ENCODE measurements around the gene TAOK2.
"Not testable (repeated sequence)": the region's sequence is repeated elsewhere in the genome, so short reads cannot be mapped to it uniquely, and the experiment has no call there.

Gene TAOK2

GRCh38 chr16:29973384-29974246, at the start of gene TAOK2:
TAOK2 (plus strand) TSS chr16:29973868; CDS start chr16:29977773, 3,905 bp downstream.
- peak; percentile 99 for DNase-seq

DNA sequence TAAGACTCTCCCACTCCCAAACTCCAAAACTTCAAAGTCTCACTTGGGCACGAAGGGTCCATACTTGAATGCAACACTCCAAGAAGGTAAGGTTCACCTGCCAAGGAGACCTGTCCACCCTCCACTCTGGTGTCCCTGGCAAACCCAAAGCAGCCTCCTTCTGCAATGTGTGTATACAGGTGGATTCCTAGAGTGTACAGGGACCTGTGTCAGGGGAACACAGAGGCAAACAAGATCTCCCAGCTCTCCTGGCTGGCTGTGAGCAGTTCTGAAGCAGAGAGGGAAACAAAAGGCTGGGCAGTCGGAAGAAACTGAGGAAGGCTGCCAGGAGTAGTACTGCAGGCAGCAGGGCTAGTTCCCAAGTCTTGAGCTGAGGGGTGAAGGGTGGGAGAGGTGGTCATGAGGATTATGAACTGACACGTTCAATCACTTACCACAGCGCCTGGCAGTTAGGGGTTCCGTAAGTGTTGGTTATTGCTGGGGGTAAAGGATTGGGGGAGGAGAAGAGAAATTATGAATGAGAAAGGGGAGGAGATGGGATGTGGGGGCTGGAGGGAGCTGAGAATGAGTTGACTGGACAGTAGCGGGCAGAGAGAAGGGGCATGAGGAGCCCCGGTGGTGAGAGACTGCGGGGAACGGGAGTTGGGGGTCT, 48.4 kb upstream of the TAOK2 start:
- no peak for DNase-seq

DNA sequence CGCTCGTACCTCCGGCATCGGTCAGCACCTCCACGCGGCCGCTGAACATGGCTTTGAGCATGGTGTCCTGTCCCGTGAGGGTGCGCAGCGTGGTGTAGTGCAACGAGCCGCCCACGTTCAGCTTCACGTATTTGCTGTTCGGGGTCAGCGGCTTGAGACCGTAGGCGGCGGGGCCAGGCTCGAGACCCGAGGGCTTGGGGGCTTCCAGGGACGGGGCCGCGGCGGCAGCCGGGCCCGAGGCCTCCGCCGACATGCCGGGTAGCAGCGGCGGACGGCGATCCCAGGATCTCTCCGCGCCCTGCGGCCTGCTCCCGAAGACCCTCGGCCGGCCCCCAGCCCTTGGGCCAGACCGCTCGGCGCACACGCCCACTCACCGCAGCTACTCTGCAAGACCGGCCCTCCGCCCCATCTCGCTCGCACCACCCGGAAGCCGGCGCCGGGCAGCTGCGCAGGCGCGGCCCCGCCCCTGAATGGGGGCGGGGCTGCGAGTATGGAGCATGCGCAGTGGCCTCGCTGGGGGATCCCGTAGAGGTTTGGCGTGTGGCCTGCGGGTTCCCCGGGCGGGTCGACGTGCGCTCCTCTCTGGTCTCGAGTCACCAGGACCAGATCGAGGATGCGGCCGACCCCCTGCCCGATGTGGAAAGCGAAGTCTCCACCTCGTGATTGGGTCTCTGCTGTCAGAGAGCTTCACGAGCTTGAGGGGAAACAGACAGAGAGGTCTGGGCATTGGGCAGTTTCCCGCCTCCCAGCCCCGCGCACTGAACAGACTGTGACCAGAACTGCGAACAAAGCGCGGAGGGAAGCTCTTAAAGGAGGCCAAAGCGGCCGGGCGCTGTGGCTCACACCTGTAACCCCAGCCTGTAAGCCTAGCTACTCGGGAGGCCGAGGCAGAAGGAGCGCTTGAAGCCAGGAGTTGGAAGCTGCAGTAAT, 47.6 kb upstream of the TAOK2 start, which contains the start of gene KCTD13:
TSS of gene KCTD13 (minus strand) at position 446 of the 930 bp plus-strand sequence. CDS start at position 253, 193 bp downstream.
- DNase-seq = peak; percentile 61

DNA sequence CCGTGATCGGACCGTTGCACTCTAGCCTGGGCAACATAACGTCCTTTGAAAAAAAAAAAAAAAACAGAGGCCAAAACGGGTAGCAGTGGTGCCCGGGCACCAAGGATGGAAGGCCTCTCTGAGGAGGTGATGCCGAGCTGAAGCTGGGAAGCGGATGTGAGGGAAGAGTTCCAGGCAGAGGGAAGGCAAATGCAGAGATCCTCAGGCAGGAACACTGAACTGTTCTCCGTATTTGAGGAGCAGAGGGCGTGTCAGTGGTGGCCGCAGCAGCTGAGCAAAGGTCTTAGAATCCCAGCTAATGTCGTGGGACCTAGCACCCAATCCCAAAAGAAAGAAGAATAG, 47.0 kb upstream of the TAOK2 start:
- peak; percentile 14 for DNase-seq

DNA sequence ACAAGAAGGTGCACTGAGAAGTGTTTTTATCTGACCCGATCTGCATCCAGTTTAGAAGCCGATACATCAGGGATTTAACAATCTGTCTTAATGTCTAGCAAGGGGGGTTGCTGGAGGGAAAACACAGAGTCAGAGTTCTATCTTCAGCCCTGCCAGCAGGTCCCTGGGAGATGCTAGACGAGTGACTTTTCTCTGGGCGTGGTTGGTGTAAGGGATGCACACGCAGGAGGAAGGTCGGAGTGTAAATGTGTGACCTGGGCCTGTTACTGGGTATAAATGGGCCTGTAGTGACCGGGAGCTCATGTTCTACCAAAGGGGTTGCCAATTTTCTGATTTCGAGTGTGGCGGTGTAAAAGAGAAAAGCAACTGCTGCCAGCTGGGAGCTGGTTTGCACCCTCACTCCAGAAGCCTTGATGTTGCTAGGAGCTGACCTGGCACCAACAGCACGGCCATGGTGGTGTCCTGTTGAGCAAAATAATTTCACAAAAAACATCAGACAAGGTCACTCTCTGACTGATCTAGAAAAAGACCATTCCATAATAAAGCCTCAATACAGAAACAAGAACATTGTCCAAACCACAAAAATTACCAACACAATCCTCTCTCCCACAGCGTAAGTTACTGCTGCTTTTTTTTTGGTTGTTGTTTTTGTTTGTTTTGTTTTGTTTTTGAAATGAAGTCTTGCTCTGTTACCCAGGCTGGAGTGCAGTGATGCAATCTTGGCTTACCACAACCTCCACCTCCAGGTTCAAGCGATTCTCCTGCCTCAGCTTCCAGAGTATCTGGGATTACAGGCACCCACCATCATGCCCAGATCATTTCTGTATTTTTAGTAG, 46.4 kb upstream of the TAOK2 start:
- DNase-seq = no peak

GRCh38 chr16:29931750-29932149, 41.9 kb upstream of the TAOK2 start:
- not testable (repeated sequence) for DNase-seq

- no peak for DNase-seq
Observed at GRCh38 chr16:29940656-29941055, 33.0 kb upstream of the TAOK2 start.

- DNase-seq = peak; percentile 66
Observed at GRCh38 chr16:29943846-29944799, 29.5 kb upstream of the TAOK2 start.

- DNase-seq = no peak
Observed at GRCh38 chr16:29947897-29948296, 25.8 kb upstream of the TAOK2 start.

DNA sequence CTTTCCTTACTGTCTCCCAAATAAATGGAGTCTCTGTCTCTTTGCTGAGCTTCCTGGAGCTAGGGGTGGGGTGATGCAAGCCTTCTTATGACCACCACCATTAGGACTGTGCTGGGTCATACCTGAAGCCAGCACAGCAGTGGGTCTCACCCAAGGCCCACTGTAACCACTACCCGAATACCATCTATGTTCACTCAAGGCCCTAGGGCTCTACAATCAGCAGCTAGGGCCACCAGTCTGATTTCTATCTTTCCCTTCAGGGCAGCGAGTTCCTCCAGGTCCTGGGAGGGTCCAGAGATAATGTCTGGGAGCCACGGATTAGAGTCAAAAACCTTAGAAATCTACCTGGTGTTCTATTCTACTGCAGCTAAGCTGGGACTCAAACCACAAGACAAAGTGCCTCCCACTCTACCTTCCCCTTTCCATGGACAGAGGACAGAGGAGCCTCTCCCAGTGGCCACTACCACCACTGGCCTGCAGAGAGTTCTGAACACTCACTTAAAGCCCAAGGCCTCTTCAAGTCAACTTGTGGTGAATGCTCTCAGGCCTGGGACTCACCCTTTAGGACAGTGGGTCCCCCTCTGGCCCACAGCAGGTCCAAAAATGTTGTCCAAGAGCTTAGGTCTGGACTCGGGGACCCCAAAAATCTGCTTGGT, 22.7 kb upstream of the TAOK2 start:
- DNase-seq = no peak

- DNase-seq = no peak
Observed at GRCh38 chr16:29951625-29952365, 21.9 kb upstream of the TAOK2 start.

- DNase-seq = no peak
Observed at GRCh38 chr16:29958756-29959155, 14.9 kb upstream of the TAOK2 start.

DNA sequence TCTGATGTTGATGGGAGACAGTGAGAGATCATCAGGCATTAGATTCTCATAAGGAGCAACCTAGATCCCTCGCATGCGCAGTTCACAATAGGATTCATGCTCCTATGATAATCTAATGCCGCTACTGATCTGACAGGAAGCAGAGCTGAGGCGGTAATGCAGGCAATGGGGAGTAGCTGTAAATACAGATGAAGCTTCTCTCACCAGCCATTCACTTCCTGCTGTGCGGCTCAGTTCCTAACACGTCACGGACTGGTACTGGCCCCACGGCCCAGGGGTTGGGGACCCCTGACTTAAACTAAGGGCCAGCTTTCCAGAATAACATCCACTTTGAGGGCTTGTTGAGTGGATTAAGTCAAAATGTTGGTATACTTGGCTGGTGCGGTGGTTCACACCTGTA, 14.4 kb upstream of the TAOK2 start:
- DNase-seq = no peak

GRCh38 chr16:29959821-29960220, 13.8 kb upstream of the TAOK2 start:
- DNase-seq = not testable (repeated sequence)

- no peak for DNase-seq
Observed at GRCh38 chr16:29961127-29961478, 12.6 kb upstream of the TAOK2 start.

GRCh38 chr16:29961479-29962343, 12.0 kb upstream of the TAOK2 start, which contains the start of gene TMEM219:
TMEM219 (plus strand) TSS chr16:29962079; CDS start chr16:29963144, 1,065 bp downstream.
- DNase-seq = peak; percentile 68

DNA sequence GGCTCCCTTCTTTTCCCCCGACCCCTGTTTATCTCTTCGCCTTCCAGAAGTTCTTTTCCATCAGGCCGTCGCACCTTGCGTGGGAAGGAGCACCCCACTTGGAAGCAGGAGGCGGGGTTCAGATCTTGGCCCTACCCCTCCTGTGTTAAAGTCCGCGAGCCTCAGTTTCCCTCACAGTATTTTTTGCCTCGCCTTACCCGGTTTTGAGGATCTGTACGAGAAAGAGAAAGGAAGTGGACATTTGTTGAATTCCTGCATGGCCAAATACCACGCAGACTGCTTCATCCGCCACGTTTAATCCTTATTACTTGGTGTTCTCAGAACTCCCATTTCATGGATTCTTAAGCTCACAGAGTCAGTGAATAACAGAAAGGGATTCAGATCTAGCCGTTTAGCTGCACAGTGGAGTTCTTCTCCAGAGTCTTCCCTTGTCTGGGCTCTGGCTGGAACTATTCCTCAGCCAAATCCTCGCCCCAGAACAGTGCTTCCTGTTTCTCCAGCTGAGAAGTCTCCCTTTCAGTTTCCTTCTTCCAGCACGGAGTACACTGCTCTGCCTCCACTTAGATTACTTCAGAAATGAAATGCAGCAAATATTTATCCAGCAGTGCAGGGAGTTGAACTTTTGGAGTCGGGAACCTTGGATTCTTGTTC, 11.2 kb upstream of the TAOK2 start:
- DNase-seq = no peak
